Activated CD4-positive, alpha-beta T cell treated with anti-CD3 and anti-CD28 coated beads, Interleukin-2, amount 10 ng/mL, durations not matched to agents 24 days and 14 days (primary cell): ENCODE results near the gene RASA3. TPM values are rescaled to one million over a fixed set of nuclear protein-coding genes. Genes with fewer than 3 reads are reported as not detected.
"Not testable (repeated sequence)": the region's sequence is repeated elsewhere in the genome, so short reads cannot be mapped to it uniquely, and the experiment has no call there.

Experiments used
- DNase-seq: peaks from one replicate; pipeline ENCODE4 v3.0.0; 2022
- H3K27ac Mint-ChIP-seq: one replicate; pipeline ENCODE4 v1.8.0; 2022; ENCODE audit warnings: mild to moderate bottlenecking, mixed read lengths
- H3K27me3 Mint-ChIP-seq: one replicate; pipeline ENCODE4 v1.8.0; 2022; ENCODE audit warnings: mixed read lengths
- H3K36me3 Mint-ChIP-seq: one replicate; pipeline ENCODE4 v1.8.0; 2022; ENCODE audit warnings: low read depth, mild to moderate bottlenecking, mixed read lengths
- H3K4me1 Mint-ChIP-seq: one replicate; pipeline ENCODE4 v1.8.0; 2021; ENCODE audit warnings: mixed read lengths
- H3K4me3 Mint-ChIP-seq: one replicate; pipeline ENCODE4 v1.8.0; 2022; ENCODE audit warnings: mild to moderate bottlenecking, moderate library complexity, mixed read lengths
- H3K9me3 Mint-ChIP-seq: one replicate; pipeline ENCODE4 v1.8.0; 2021; ENCODE audit warnings: mixed read lengths
- intact Hi-C: fragments of 100-400 bp; cut with micrococcal nuclease; formaldehyde crosslinking; loops from one replicate; pipeline ENCODE4 v1.15.1; 2023
- total RNA-seq: library from RNA; stranded (reverse); gene quantifications from 2 replicates; pipeline ENCODE4 v1.2.3, GENCODE V29; 2022

Gene RASA3
- total RNA-seq, 1 donor from 2014 or later = 15.9 TPM

DNA sequence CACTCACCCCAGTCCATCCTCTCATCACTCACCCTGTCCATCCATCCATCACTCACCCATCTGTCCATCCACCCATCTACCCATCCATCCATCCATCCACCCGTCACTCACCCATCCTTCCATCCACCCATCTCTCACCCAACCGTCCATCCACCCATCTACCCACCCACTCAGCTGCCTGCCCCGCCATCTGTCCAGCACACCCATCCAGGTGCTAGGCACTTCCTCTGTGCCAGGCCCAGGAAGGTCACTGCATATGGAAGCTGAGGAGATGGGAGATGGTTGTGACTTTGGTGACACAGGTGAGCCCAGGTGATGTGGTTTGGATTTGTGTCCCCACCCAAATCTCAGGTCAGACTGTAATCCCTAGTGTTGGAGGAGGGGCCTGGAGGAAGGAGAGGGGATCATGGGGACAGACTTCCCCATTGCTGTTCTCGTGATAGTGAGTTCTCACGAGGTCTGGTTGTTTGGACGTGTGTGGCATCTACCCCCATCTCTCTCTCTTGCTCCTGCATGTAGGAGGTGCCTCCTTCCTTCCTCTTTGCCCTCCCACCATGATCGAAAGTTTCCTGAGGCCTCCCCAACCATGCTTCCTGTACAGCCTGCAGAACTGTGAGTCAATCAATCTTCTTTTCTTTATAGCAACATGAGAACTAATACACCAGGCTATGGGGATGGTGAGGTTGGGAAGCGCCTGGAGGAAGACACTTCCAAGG, 142.7 kb downstream of the RASA3 start:
- DNase-seq = no peak
- Mint-ChIP-seq H3K4me3 (no peak overlapping the region), H3K36me3 (peaks cover 46% of the 10 kb centered on the region), H3K9me3 (peaks cover 16% of the 10 kb centered on the region), H3K27me3 (no peaks in the 10 kb centered on the region), H3K27ac (no peak overlapping the region), H3K4me1 (peaks cover 2% of the 10 kb centered on the region)
- intact Hi-C loops = no loop called here

DNA sequence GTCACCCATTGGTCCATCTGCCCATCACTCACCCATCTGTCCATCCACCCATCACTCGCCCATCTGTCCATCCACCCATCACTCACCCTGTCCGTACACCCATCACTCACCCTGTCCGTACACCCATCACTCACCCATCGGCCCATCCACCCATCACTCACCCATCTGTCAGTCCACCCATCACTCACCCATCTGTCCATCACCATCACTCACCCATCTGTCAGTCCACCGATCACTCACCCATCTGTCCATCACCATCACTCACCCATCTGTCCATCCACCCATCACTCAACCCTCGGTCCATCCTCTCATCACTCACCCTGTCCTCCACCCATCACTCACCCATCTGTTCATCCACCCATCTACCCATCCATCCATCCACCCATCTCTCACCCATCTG, 143.6 kb downstream of the RASA3 start:
- H3K4me3 Mint-ChIP-seq, DNase-seq, H3K27me3 Mint-ChIP-seq, H3K4me1 Mint-ChIP-seq, intact Hi-C loops: not testable (repeated sequence)
- Mint-ChIP-seq H3K27ac (peak overlapping the region; percentile 16), H3K9me3 (peaks cover 16% of the 10 kb centered on the region), H3K36me3 (peaks cover 45% of the 10 kb centered on the region)

DNA sequence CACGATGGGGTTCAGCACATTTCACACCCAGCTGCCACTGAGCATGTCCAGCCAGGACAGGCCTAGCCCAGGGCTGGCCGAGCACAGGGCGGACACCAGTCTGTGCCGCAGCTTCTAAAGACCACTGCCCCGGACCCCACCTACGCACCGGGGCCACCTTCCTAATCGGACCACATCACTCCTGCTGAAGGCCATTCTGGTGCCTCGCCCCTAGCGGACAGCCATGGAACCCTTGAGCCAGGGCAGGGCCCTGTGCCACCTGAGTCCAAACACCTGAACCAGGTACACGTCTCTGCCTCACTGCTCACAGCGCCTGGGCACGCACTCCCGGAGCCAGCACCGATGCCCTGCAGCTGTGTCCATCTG, 150.1 kb downstream of the RASA3 start:
- Mint-ChIP-seq H3K36me3 (peaks cover 41% of the 10 kb centered on the region), H3K27me3 (no peaks in the 10 kb centered on the region), H3K4me3 (no peak overlapping the region), H3K9me3 (no peaks in the 10 kb centered on the region), H3K4me1 (no peaks in the 10 kb centered on the region), H3K27ac (no peak overlapping the region)
- DNase-seq = no peak
- intact Hi-C loops = no loop called here

DNA sequence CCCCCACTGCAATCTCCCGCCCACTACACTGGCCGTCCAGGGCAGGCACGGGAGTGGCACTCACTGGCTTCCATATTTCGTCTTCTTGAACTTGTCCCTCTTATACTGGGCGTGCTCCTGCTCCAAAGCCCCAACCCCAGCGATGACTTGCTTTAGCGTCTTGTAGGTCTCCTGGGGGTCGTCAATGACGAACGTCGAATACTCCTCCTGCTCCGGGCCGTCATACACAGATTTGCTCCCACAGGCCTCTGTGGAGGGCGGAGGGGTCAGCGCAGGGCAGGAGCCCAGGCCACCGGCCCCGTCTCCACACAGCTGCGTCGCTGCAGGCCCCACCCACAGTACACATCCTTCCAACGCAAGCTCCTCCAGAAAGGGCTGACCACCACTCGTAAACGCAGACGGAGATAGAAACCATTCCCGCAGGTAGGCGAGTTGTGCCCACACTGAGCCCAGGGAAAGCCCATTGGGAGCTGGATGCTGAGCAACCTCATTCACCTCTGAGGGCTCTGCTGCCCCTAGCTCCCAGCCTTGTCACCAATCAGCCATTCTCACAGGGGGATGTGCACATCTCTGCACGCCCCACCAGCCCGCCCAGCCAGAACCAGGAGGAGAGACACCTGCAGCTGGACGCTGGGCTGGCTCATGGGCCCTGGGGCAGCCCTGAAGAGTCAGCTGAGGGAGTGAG, 150.7 kb downstream of the RASA3 start:
- H3K27ac Mint-ChIP-seq = no peak overlapping the region
- no peaks in the 10 kb centered on the region for H3K9me3 Mint-ChIP-seq
- no peak for DNase-seq
- H3K4me1 Mint-ChIP-seq = no peaks in the 10 kb centered on the region
- peaks cover 42% of the 10 kb centered on the region for H3K36me3 Mint-ChIP-seq
- no peaks in the 10 kb centered on the region for H3K27me3 Mint-ChIP-seq
- intact Hi-C loops = no loop called here
- H3K4me3 Mint-ChIP-seq = no peak overlapping the region

DNA sequence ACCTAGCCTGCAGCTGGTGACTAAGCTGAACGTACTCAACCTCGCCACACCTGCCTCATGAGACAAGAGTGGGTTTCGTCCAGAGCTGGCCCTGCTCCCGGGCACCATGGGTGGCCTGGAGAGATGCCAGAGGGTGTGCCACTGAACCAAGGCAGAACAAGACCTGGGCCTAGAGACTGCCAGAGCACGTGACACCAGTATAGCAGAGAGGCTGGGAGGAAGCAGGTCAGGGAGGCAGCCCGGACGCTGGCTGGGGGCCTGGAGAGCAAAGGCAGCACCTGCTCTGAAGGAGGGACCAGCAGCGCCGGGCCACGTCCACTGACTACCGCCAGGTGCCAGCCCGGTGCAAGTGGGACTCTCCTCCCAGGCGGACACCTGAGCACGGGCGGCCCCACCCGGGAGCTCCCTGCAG, 151.2 kb downstream of the RASA3 start:
- Mint-ChIP-seq H3K4me1 (no peaks in the 10 kb centered on the region), H3K27ac (no peak overlapping the region), H3K27me3 (no peaks in the 10 kb centered on the region), H3K4me3 (no peak overlapping the region), H3K36me3 (peaks cover 45% of the 10 kb centered on the region), H3K9me3 (no peaks in the 10 kb centered on the region)
- DNase-seq = no peak
- intact Hi-C loops = no loop called here

DNA sequence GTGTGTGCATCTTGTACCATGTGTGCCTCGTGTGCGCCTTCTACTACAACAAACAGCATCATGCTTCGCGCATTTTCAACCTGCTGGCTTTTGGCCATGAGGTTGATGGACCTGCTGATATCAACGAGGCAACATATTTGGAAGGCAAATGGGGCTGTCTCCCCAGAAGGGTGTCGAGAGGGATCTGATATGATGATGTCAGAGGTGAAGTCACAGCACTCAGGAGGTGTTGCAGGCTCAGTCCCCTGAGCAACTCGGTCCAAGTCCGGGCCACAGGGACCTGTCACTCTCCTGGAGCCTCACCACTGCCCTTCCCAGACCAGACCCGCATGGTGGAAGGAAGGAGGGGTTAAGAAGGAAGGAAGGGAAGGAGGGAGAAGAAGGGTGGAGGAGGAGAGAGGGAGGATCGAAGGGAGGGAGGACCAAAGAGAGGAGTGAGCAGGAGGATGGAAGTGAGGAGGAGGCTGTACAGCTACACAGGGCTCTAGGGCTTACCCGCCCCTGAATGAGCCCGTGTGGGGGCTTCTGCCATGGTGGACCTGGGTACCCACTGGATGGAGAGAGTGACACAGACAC, 151.8 kb downstream of the RASA3 start:
- Mint-ChIP-seq H3K9me3 (no peaks in the 10 kb centered on the region), H3K36me3 (peaks cover 47% of the 10 kb centered on the region), H3K27me3 (no peaks in the 10 kb centered on the region), H3K27ac (no peak overlapping the region), H3K4me3 (no peak overlapping the region), H3K4me1 (peaks cover 1% of the 10 kb centered on the region)
- intact Hi-C loops = no loop called here
- DNase-seq = no peak

DNA sequence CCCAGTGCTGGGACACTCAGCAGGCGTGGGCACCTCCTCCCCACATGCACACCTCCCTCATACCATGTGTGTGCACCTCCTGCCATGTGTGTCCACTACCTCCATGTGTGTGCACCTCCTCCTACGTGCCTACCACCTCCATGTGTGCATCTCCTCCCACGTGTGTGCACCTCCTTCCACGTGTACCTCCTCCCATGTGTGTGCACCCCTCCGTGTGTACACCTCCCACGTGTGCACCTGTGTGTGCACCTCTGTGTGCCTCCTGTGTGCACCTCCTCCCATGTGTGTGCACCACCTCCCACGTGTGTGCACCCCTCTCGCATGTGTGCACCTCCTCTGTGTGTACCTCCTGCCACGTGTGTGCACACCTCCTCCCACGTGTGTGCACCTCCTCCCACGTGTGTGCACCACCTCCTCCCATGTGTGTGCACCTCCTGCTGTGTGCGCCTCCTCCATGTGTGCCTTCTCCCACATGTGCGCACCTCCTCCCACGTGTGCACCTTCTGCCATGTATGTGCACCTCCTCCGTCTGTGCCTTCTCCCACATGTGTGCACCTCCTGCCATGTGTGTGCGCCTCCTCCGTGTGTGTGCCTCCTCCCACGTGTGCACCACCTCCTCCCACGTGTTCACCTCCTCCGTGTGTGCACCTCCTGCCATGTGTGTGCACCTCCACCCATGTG, 152.5 kb downstream of the RASA3 start:
- no peak for DNase-seq
- intact Hi-C loops = no loop called here

DNA sequence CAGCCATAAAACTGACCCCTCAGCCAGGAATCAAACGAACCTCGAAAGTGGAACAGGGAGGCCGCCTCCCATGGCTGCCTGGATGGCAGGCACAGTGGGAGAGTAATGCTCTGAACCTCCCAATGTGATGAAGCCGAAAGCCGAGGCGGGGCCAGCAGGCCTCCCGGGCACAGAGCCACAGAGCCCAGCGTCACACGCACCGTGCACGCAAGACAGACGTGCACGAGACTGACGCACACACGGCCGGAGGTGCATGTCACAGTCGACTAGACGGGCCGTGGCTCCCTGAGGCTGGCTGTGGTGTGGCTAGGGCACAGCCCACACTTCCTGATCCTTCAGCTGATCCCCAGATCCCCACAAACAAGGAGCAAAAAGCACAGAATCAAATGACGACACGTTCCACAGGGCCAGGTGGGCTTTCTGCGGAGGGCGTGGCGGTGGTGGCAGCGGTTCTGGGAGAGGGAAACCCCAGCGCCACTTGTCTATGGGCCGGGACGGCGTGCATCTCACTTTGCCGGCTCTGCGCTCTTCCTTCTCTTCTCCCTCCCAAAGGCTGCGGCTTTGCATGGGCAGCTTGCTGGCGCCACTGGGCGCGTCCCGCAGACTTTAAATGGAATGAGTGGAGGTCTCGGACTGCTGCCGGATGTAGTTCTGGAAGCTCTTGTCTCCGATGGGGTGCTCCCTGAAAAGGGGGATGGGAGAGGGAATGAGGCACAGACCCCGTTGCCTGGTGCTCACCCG, 153.5 kb downstream of the RASA3 start:
- no peak overlapping the region for H3K27ac Mint-ChIP-seq
- H3K4me3 Mint-ChIP-seq = no peak overlapping the region
- DNase-seq = no peak
- intact Hi-C loops = no loop called here
- peaks cover 1% of the 10 kb centered on the region for H3K4me1 Mint-ChIP-seq
- no peaks in the 10 kb centered on the region for H3K9me3 Mint-ChIP-seq
- no peaks in the 10 kb centered on the region for H3K27me3 Mint-ChIP-seq
- H3K36me3 Mint-ChIP-seq = peaks cover 43% of the 10 kb centered on the region

More for the DNA sequence above, 152.5 kb downstream of the RASA3 start:
- Mint-ChIP-seq H3K9me3 (no peaks in the 10 kb centered on the region), H3K4me3 (no peak overlapping the region), H3K36me3 (peaks cover 48% of the 10 kb centered on the region), H3K4me1 (peaks cover 1% of the 10 kb centered on the region), H3K27ac (no peak overlapping the region), H3K27me3 (no peaks in the 10 kb centered on the region)

DNA sequence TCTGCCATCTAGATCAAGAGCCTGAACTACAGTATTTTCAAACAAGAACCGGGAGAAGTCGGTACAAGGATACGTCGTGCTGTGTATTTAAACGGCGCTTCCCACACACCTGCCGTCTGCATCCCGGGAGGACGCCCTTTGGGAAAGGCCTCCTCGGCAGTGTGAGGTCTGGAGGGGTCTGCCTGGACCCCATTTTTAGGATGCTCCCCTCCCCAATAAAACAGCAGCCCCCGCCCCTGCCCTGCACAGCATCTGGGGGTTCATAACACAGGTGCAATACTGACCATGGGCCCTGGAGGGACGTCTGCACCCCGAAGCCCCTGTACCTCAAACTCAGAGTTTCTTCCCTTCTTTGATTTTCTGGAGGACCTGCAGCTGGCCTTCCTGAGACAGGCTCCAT, 154.4 kb downstream of the RASA3 start:
- H3K27ac Mint-ChIP-seq = no peak overlapping the region
- no peaks in the 10 kb centered on the region for H3K27me3 Mint-ChIP-seq
- peaks cover 1% of the 10 kb centered on the region for H3K4me1 Mint-ChIP-seq
- intact Hi-C loops = no loop called here
- H3K36me3 Mint-ChIP-seq = peaks cover 49% of the 10 kb centered on the region
- H3K4me3 Mint-ChIP-seq = no peak overlapping the region
- DNase-seq = no peak
- H3K9me3 Mint-ChIP-seq = no peaks in the 10 kb centered on the region

DNA sequence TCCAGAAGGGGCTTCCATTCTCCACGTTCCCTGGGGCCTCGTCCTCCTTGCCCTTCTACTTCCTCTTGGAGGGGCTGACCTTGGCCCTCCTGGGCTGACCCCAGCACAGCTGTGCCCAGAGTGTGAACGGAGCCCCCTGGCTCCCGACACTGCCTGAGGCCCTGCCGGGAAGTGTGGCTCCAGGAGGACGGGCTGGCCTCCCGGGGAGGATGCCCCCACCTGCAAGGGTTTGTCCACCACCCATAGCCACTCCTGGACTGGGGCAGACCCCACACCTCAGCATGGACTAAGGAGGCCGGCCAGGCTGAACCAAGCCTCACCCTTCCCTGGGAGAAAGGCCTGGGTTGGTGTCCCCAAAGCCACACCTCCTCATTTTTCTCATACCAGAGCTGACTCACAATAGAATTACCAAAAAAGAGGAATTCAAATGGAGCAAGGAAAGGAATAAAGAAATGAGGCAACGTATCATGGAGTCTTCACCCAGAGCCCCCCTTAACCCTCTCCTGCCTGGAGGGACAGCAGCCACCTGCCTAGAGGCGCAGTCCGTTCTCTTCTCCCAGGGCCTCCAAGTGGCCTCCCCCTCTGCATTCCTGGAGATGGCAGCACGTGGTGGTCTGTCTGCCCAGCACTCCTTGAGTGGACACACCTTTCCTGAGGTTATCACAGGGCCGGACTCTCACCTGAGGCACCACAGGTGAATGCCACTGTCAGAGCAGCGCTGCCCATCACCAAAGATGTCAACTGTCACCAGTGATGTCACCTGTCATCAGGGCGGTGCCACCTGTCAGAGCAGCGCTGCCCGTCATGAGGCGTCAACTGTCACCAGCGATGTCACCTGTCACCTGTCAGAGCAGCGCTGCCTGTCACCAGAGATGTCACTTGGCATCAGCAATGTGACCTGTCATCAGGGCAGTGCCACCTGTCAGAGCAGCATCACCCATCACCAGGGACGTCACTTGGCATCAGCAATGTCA, 155.4 kb downstream of the RASA3 start:
- Mint-ChIP-seq H3K27ac (no peak overlapping the region), H3K4me1 (peaks cover 1% of the 10 kb centered on the region), H3K36me3 (peaks cover 45% of the 10 kb centered on the region), H3K9me3 (no peaks in the 10 kb centered on the region), H3K27me3 (no peaks in the 10 kb centered on the region), H3K4me3 (no peak overlapping the region)
- no peak for DNase-seq
- intact Hi-C loops = no loop called here

DNA sequence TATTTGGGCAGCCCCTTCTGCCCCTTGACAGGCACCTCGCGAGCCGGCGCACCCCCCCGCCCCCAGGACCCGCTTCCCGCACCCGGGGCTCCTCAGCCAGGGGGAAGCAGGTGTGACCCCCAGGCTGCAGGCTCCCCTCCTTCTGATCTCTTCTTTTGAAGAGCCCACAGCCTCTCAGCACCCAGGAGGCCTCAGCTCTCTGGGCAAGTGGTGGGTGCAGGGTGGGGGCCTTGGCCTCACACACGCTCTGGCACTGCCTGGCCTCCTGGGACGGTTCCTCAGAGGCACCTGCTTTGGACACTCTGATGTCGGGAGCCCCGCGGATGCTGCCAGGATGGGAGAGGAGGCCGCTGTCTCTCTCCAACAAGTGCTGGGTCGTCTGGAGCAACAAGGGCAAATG, 157.0 kb downstream of the RASA3 start:
- peaks cover 1% of the 10 kb centered on the region for H3K4me1 Mint-ChIP-seq
- no peaks in the 10 kb centered on the region for H3K9me3 Mint-ChIP-seq
- H3K36me3 Mint-ChIP-seq = peaks cover 31% of the 10 kb centered on the region
- DNase-seq = no peak
- H3K27ac Mint-ChIP-seq = no peak overlapping the region
- no peaks in the 10 kb centered on the region for H3K27me3 Mint-ChIP-seq
- intact Hi-C loops = no loop called here
- H3K4me3 Mint-ChIP-seq = no peak overlapping the region

DNA sequence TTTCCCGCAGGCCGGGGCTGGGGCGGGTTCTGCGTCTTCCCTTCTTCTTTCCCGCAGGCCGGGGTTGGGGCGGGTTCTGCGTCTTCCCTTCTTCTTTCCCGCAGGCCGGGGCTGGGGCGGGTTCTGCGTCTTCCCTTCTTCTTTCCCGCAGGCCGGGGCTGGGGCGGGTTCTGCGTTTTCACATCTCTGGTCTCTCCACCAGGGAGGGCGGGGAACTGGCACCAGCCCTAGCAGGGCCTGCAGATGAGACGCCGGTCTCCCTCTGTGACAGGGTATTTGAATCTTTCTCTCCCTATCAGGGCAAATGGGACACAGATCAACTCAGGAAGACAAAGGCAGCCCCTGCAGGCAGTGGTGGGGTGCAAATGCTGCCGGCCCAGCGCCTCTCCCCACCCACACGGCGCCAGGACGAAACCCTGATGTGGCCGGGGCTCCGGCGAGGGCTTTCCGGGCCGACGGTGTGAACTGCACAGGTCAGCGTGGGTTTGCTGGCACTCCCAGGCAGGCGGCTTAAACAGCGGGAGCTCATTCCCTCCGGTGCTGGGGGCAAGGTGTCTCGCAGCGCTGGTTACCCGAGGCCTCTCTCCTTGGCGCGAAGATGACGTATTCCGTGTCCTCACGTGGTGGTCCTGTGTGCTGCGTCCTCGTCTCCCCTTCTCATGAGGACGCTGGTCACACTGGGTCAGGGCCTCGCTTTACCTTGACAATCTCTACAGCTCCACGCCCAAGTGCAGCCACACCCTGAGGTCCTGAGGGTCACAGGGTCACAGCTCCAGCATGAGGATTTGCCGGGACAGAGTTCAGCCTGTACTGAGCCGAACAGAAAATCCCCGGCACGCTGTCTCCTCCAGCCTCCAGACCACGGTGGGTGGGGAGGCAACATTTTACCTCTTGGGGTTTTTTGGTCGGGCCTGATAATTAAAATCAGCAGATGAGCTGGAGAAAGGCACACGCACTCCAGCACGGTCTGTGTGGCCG, 157.8 kb downstream of the RASA3 start:
- H3K9me3 Mint-ChIP-seq = no peaks in the 10 kb centered on the region
- H3K4me1 Mint-ChIP-seq = peaks cover 1% of the 10 kb centered on the region
- intact Hi-C loops = no loop called here

More for the DNA sequence above, 157.8 kb downstream of the RASA3 start:
- DNase-seq = no peak
- no peaks in the 10 kb centered on the region for H3K27me3 Mint-ChIP-seq
- no peak overlapping the region for H3K4me3 Mint-ChIP-seq
- H3K36me3 Mint-ChIP-seq = peaks cover 23% of the 10 kb centered on the region
- H3K27ac Mint-ChIP-seq = no peak overlapping the region
